GM23338 (cell line): Measurements from ENCODE around the gene RRAD. TPM values are rescaled to one million over a fixed set of nuclear protein-coding genes. Genes with fewer than 3 reads are reported as not detected.

Experiments
- ATAC-seq: fragments of 200-7000 bp; cut with Tn5 transposase; 3 replicates; pipeline ENCODE4 v1.9.1; 2020
- DNase-seq: peaks from one replicate; pipeline ENCODE4 v3.0.0-alpha.2; 2015; ENCODE audit warnings: low spot score
- H2AFZ ChIP-seq: fragments of 200-600 bp; sonication (generic); 2 replicates; pipeline ENCODE4 v1.8.0; 2016; ENCODE audit warnings: antibody characterized with exemption, mild to moderate bottlenecking, moderate library complexity
- H3F3A ChIP-seq: fragments of 200-600 bp; sonication (generic); replicated peaks from 2 replicates; pipeline ENCODE4 v1.8.0; 2017; ENCODE audit warnings: antibody characterized with exemption, mixed run types, low read depth
- H3K27ac ChIP-seq: fragments of 200-600 bp; sonication (generic); 2 replicates; pipeline ENCODE4 v1.6.1; 2016; ENCODE audit warnings: low read depth
- H3K27me3 ChIP-seq: fragments of 200-600 bp; sonication (generic); 2 replicates; pipeline ENCODE4 v1.8.0; 2016; ENCODE audit warnings: mild to moderate bottlenecking, mixed run types, moderate library complexity; ENCODE audit not compliant: insufficient read depth
- H3K36me3 ChIP-seq: fragments of 200-600 bp; sonication (generic); 2 replicates; pipeline ENCODE4 v1.8.0; 2016; ENCODE audit warnings: mild to moderate bottlenecking; ENCODE audit not compliant: insufficient read depth
- H3K4me1 ChIP-seq: fragments of 200-600 bp; sonication (generic); 2 replicates; pipeline ENCODE4 v1.8.0; 2016; ENCODE audit warnings: mild to moderate bottlenecking, moderate library complexity; ENCODE audit not compliant: insufficient read depth
- H3K4me2 ChIP-seq: fragments of 200-600 bp; sonication (generic); 2 replicates; pipeline ENCODE4 v1.7.1; 2017; ENCODE audit warnings: mixed run types
- H3K4me3 ChIP-seq: fragments of 200-600 bp; sonication (generic); 2 replicates; pipeline ENCODE4 v1.6.1; 2016; ENCODE audit warnings: mixed run types
- H3K79me2 ChIP-seq: fragments of 200-600 bp; sonication (generic); replicated peaks from 2 replicates; pipeline ENCODE4 v1.8.0; 2017; ENCODE audit warnings: mild to moderate bottlenecking; ENCODE audit not compliant: insufficient read depth
- H3K9me2 ChIP-seq: fragments of 200-600 bp; sonication (generic); 2 replicates; pipeline ENCODE4 v1.8.0; 2017; ENCODE audit not compliant: insufficient read depth
- H4K20me1 ChIP-seq: fragments of 200-600 bp; sonication (generic); replicated peaks from 2 replicates; pipeline ENCODE4 v1.8.0; 2017; ENCODE audit warnings: mild to moderate bottlenecking; ENCODE audit not compliant: insufficient read depth
- H3K27ac Mint-ChIP-seq: 2 replicates; pipeline ENCODE4 v1.8.0; 2020; ENCODE audit warnings: inconsistent platforms, mild to moderate bottlenecking, moderate library complexity, mixed read lengths
- H3K27me3 Mint-ChIP-seq: 3 replicates; pipeline ENCODE4 v1.8.0; 2022; ENCODE audit warnings: low read depth, mild to moderate bottlenecking, moderate library complexity, mixed read lengths, inconsistent platforms; ENCODE audit not compliant: insufficient read depth, poor library complexity
- H3K36me3 Mint-ChIP-seq: 3 replicates; pipeline ENCODE4 v1.8.0; 2021; ENCODE audit warnings: low read depth, mild to moderate bottlenecking, inconsistent platforms, moderate library complexity, mixed read lengths
- H3K4me1 Mint-ChIP-seq: 3 replicates; pipeline ENCODE4 v1.8.0; 2020; ENCODE audit warnings: mild to moderate bottlenecking, inconsistent platforms, mixed read lengths
- H3K4me3 Mint-ChIP-seq: 3 replicates; pipeline ENCODE4 v1.8.0; 2021; ENCODE audit warnings: moderate library complexity, mild to moderate bottlenecking, inconsistent platforms, mixed read lengths
- H3K9me3 Mint-ChIP-seq: 3 replicates; pipeline ENCODE4 v1.8.0; 2020; ENCODE audit warnings: moderate library complexity, mild to moderate bottlenecking, inconsistent platforms, mixed read lengths
- CREB1 ChIP-seq: fragments of 250-450 bp; sonication (Bioruptor Pico); IDR thresholded peaks from 2 replicates; pipeline ENCODE4 v1.5.0; 2020; ENCODE audit warnings: low read depth, mild to moderate bottlenecking, moderate library complexity
- CTCF ChIP-seq, 2 experiments: fragments of 200-600 bp in 1 of 2; sonication (generic) in 1 of 2; conservative IDR thresholded peaks; 2 replicates each; pipeline versions ENCODE4 v1.5.1 to v1.6.1; 2016 to 2017; ENCODE audit warnings: antibody characterized with exemption in 2 of 2, low read depth in 2 of 2, mild to moderate bottlenecking in 2 of 2, moderate library complexity in 1 of 2
- ETS1 ChIP-seq: IDR thresholded peaks from 2 replicates; pipeline ENCODE4 v1.6.1; 2016; ENCODE audit warnings: antibody characterized with exemption
- EZH2 ChIP-seq: fragments of 200-600 bp; sonication (generic); IDR thresholded peaks from one replicate; pipeline ENCODE4 v1.8.0; 2017; ENCODE audit warnings: antibody characterized with exemption, mild to moderate bottlenecking, low read depth; ENCODE audit not compliant: unreplicated experiment
- EZH2phosphoT487 ChIP-seq: fragments of 200-600 bp; sonication (generic); IDR thresholded peaks from one replicate; pipeline ENCODE4 v1.8.1; 2018; ENCODE audit warnings: antibody characterized with exemption; ENCODE audit not compliant: unreplicated experiment
- JUNB ChIP-seq: IDR thresholded peaks from one replicate; pipeline ENCODE4 v1.6.1; 2016; ENCODE audit warnings: antibody characterized with exemption; ENCODE audit not compliant: unreplicated experiment
- NANOG ChIP-seq: IDR thresholded peaks from 2 replicates; pipeline ENCODE4 v1.6.1; 2016; ENCODE audit warnings: antibody characterized with exemption, borderline replicate concordance
- POLR2AphosphoS5 ChIP-seq: IDR thresholded peaks from 2 replicates; pipeline ENCODE4 v1.6.1; 2016; ENCODE audit warnings: antibody characterized with exemption, low read depth
- REST ChIP-seq: IDR thresholded peaks from one replicate; pipeline ENCODE4 v1.6.1; 2018; ENCODE audit warnings: antibody characterized with exemption; ENCODE audit not compliant: unreplicated experiment
- STAT1 ChIP-seq: IDR thresholded peaks from one replicate; pipeline ENCODE4 v1.6.1; 2016; ENCODE audit warnings: antibody characterized with exemption; ENCODE audit not compliant: unreplicated experiment
- ZNF114 ChIP-seq: fragments of 250-450 bp; sonication (Bioruptor Pico); IDR thresholded peaks from 2 replicates; pipeline ENCODE4 v1.5.0; 2020; ENCODE audit warnings: mild to moderate bottlenecking, moderate library complexity
- ZNF331 ChIP-seq: fragments of 250-450 bp; sonication (Bioruptor Pico); IDR thresholded peaks from 2 replicates; pipeline ENCODE4 v1.5.0; 2020; ENCODE audit warnings: low read depth, mild to moderate bottlenecking, moderate library complexity
- ZNF462 ChIP-seq: fragments of 250-450 bp; sonication (Bioruptor Pico); IDR thresholded peaks from 2 replicates; pipeline ENCODE4 v1.5.0; 2020; ENCODE audit warnings: mild to moderate bottlenecking, moderate library complexity
- polyA plus RNA-seq: library from polyadenylated mRNA; unstranded; fragments of >200 nt; fragmentation: Nextera tagmentation; extraction: Ambion mirVana; gene quantifications from 2 replicates; pipeline ENCODE4 v1.2.1, GENCODE V29; 2016
- total RNA-seq: library from RNA; depleted of rRNA; stranded (reverse); fragments of >200 nt; shearing (Covaris generic); gene quantifications from 2 replicates; pipeline ENCODE4 v1.2.3, GENCODE V29; 2014

RRAD gene
- total and polyA plus RNA-seq, 2 experiments from 2014 or later = 0.18 TPM; not detected in 1

- no peak overlapping the region for H3K4me2 ChIP-seq
- H3K27ac ChIP-seq = no peak overlapping the region
- Mint-ChIP-seq H3K27me3 (peaks cover 29% of the 10 kb centered on the region), H3K4me3 (no peak overlapping the region; the same call in 2 of the 3 replicates), H3K4me1 (no peaks in the 10 kb centered on the region; the same call in 2 of the 3 replicates), H3K36me3 (no peaks in the 10 kb centered on the region), H3K9me3 (no peaks in the 10 kb centered on the region; the same call in 2 of the 3 replicates), H3K27ac (no peak overlapping the region)
- no peaks in the 10 kb centered on the region for H3F3A ChIP-seq
- H3K36me3 ChIP-seq = no peaks in the 10 kb centered on the region
- no peak overlapping the region for H3K4me3 ChIP-seq
- no peaks in the 10 kb centered on the region for H3K79me2 ChIP-seq
- no peak for ATAC-seq
- no peak for DNase-seq
- H3K9me2 ChIP-seq = no peaks in the 10 kb centered on the region
- H3K27me3 ChIP-seq = peaks cover 32% of the 10 kb centered on the region
- 0 out of 2 replicates have a peak overlapping the region, but pooled peaks have one; percentile 63 for H2AFZ ChIP-seq
- no peaks in the 10 kb centered on the region for H3K4me1 ChIP-seq
- TF ChIP-seq EZH2 (no peak), CREB1 (no peak), ZNF462 (no peak), ETS1 (no peak), NANOG (no peak), POLR2AphosphoS5 (no peak), ZNF114 (CRISPR knock-in tag) (no peak), JUNB (no peak), STAT1 (no peak), REST (no peak), ZNF331 (CRISPR knock-in tag) (no peak), CTCF (conservative IDR thresholded peaks at IDR 0.05; ENCODE audit: low read depth in 2 of 2) (no peak), EZH2phosphoT487 (no peak)
- no peaks in the 10 kb centered on the region for H4K20me1 ChIP-seq
Measured at GRCh38 chr16:66920924-66921680, 4.2 kb downstream of the RRAD start.
